Liver (tissue), 9 donors: Measurements from ENCODE around the gene ALK. TPM values are rescaled to one million over a fixed set of nuclear protein-coding genes. Genes with fewer than 3 reads are reported as not detected.

Experiments used
- DNase-seq: peaks from one replicate; pipeline ENCODE4 v3.0.0-alpha.2; 2017; ENCODE audit warnings: low spot score
- H3K27ac ChIP-seq, 2 donors: one replicate each; pipeline ENCODE4 v1.7.0; 2013; ENCODE audit warnings: inconsistent platforms in 2 of 2, low read length in 2 of 2, control low read depth in 1 of 2, low read depth in 1 of 2, mild to moderate bottlenecking in 1 of 2
- H3K27me3 ChIP-seq, 4 donors: one replicate each; pipeline versions ENCODE4 v1.6.1 to v1.7.0; 2013; ENCODE audit warnings: low read length in 3 of 4, inconsistent platforms in 1 of 4, mild to moderate bottlenecking in 1 of 4, moderate library complexity in 1 of 4; ENCODE audit not compliant: control insufficient read depth in 4 of 4, insufficient read depth in 4 of 4
- H3K36me3 ChIP-seq, 4 donors: one replicate each; pipeline versions ENCODE4 v1.6.1 to v1.7.0; 2013; ENCODE audit warnings: low read length in 3 of 4, mild to moderate bottlenecking in 3 of 4, low read depth in 1 of 4, moderate library complexity in 1 of 4; ENCODE audit not compliant: control insufficient read depth in 4 of 4, insufficient read depth in 3 of 4
- H3K4me1 ChIP-seq, 4 donors: one replicate each; pipeline versions ENCODE4 v1.6.1 to v1.7.0; 2013; ENCODE audit warnings: low read length in 3 of 4, mild to moderate bottlenecking in 3 of 4, moderate library complexity in 1 of 4; ENCODE audit not compliant: control insufficient read depth in 4 of 4, insufficient read depth in 4 of 4
- H3K4me3 ChIP-seq, 3 donors: one replicate each; pipeline versions ENCODE4 v1.6.1 to v1.7.0; 2013; ENCODE audit warnings: low read length in 3 of 3, control low read depth in 1 of 3, low read depth in 1 of 3, mild to moderate bottlenecking in 1 of 3
- H3K9ac ChIP-seq, 2 donors: one replicate each; pipeline ENCODE4 v1.7.0; 2013; ENCODE audit warnings: low read length in 2 of 2, mild to moderate bottlenecking in 2 of 2, moderate library complexity in 2 of 2, control low read depth in 1 of 2, low read depth in 1 of 2
- H3K9me3 ChIP-seq, 4 donors: one replicate each; pipeline versions ENCODE4 v1.6.1 to v1.7.0; 2013; ENCODE audit warnings: low read length in 3 of 4; ENCODE audit not compliant: control insufficient read depth in 4 of 4
- ATF3 ChIP-seq: IDR thresholded peaks from 2 replicates; pipeline ENCODE4 v1.6.1; 2016; ENCODE audit warnings: antibody characterized with exemption
- CTCF ChIP-seq: fragments of 150-350 bp; IDR thresholded peaks from 2 replicates; pipeline ENCODE4 v1.5.1; 2017; ENCODE audit warnings: improper control_type of control experiment, low read depth, low read length; ENCODE audit not compliant: missing input control
- EGR1 ChIP-seq, 2 donors: IDR thresholded peaks; 2 replicates each; pipeline ENCODE4 v1.6.1; 2016 to 2018; ENCODE audit warnings: antibody characterized with exemption in 2 of 2, low read depth in 2 of 2
- FOXA1 ChIP-seq: IDR thresholded peaks from 2 replicates; pipeline ENCODE4 v1.6.1; 2016; ENCODE audit warnings: antibody characterized with exemption
- GABPA ChIP-seq, 2 donors: IDR thresholded peaks in 1 of 2; conservative IDR thresholded peaks in 1 of 2; 2 replicates each; pipeline ENCODE4 v1.6.1; 2016; ENCODE audit warnings: antibody characterized with exemption in 2 of 2, mild to moderate bottlenecking in 1 of 2, moderate library complexity in 1 of 2
- HNF4A ChIP-seq, 2 donors: conservative IDR thresholded peaks; 2 replicates each; pipeline ENCODE4 v1.6.1; 2016; ENCODE audit warnings: antibody characterized with exemption in 2 of 2, mild to moderate bottlenecking in 2 of 2
- HNF4G ChIP-seq: IDR thresholded peaks from 2 replicates; pipeline ENCODE4 v1.6.1; 2016; ENCODE audit warnings: antibody characterized with exemption
- MAX ChIP-seq: IDR thresholded peaks from 2 replicates; pipeline ENCODE4 v1.6.1; 2016; ENCODE audit warnings: antibody characterized with exemption
- NR2F2 ChIP-seq: IDR thresholded peaks from 2 replicates; pipeline ENCODE4 v1.6.1; 2016; ENCODE audit warnings: antibody characterized with exemption
- RAD21 ChIP-seq, 2 donors: IDR thresholded peaks; 2 replicates each; pipeline ENCODE4 v1.6.1; 2016; ENCODE audit warnings: antibody characterized with exemption in 2 of 2, mild to moderate bottlenecking in 2 of 2
- REST ChIP-seq: IDR thresholded peaks from 2 replicates; pipeline ENCODE4 v1.6.1; 2016; ENCODE audit warnings: antibody characterized with exemption, mild to moderate bottlenecking
- RXRA ChIP-seq, 2 donors: IDR thresholded peaks; 2 replicates each; pipeline ENCODE4 v1.6.1; 2017 to 2018; ENCODE audit warnings: antibody characterized with exemption in 2 of 2, mild to moderate bottlenecking in 1 of 2
- SP1 ChIP-seq: IDR thresholded peaks from 2 replicates; pipeline ENCODE4 v1.6.1; 2018; ENCODE audit warnings: antibody characterized with exemption, mild to moderate bottlenecking
- TAF1 ChIP-seq: conservative IDR thresholded peaks from 2 replicates; pipeline ENCODE4 v1.6.1; 2016; ENCODE audit warnings: antibody characterized with exemption, mild to moderate bottlenecking
- YY1 ChIP-seq: IDR thresholded peaks from 2 replicates; pipeline ENCODE4 v1.6.1; 2016; ENCODE audit warnings: antibody characterized with exemption, mild to moderate bottlenecking
- WGBS: extraction: QIAGEN DNeasy Blood & Tissue Kit; methylation state at CpG from one replicate; pipeline ENCODE4 v1.1.7; 2013; 5-methylcytosine and 5-hydroxymethylcytosine counted together
- polyA plus RNA-seq, 2 donors: library from polyadenylated mRNA; stranded (reverse) in 1 of 2; unstranded in 1 of 2; fragments of 200-250 nt in 1 of 2; fragments of >200 nt in 1 of 2; fragmentation: Nextera tagmentation in 1 of 2; extraction: Ambion mirVana in 1 of 2; gene quantifications; one replicate each; pipeline versions ENCODE4 v1.2.1 to v1.2.3, GENCODE V29; 2013 to 2015
- total RNA-seq, 2 donors: library from RNA; depleted of rRNA; stranded (reverse); fragments of >200 nt; gene quantifications; one replicate each; pipeline ENCODE4 v1.2.3, GENCODE V29; 2014
- donor health status: healthy.
- donor health status: healthy.
- donor health status: healthy.
- donor health status: healthy.
- donor health status: healthy.

ALK gene
- total and polyA plus RNA-seq, 4 donors, result under 0.01 TPM; not detected in 3

GRCh38 chr2:29166242-29167039 lies 754.9 kb downstream of the ALK start:
- no peak overlapping the region for H3K9ac ChIP-seq
- H3K4me3 ChIP-seq, result no peak overlapping the region
- H3K27ac ChIP-seq, result no peak overlapping the region
- no peaks in the 10 kb centered on the region for H3K36me3 ChIP-seq
- no peaks in the 10 kb centered on the region for H3K27me3 ChIP-seq
- DNase-seq, result no peak
- WGBS, result 90% methylated on average over 1 of the region's 1 CpG
- no peaks in the 10 kb centered on the region for H3K4me1 ChIP-seq
- no peaks in the 10 kb centered on the region for H3K9me3 ChIP-seq
- TF ChIP-seq MAX (no peak), REST (no peak), CTCF (no peak), NR2F2 (no peak)

GRCh38 chr2:29165362-29166241 lies 755.8 kb downstream of the ALK start:
- no peak overlapping the region for H3K9ac ChIP-seq
- DNase-seq, result no peak
- 52% methylated on average over 8 of the region's 8 CpGs for WGBS
- no peaks in the 10 kb centered on the region for H3K4me1 ChIP-seq
- H3K4me3 ChIP-seq, result no peak overlapping the region
- H3K27me3 ChIP-seq, result no peaks in the 10 kb centered on the region
- no peaks in the 10 kb centered on the region for H3K9me3 ChIP-seq
- no peak overlapping the region for H3K27ac ChIP-seq
- H3K36me3 ChIP-seq, result no peaks in the 10 kb centered on the region
- TF ChIP-seq FOXA1 (peak; percentile 38), RAD21 (IDR thresholded peaks at IDR 0.05) (no peak), YY1 (no peak), CTCF (no peak), SP1 (no peak), REST (no peak), EGR1 (IDR thresholded peaks at IDR 0.05; ENCODE audit: low read depth in 2 of 2) (no peak), HNF4A (conservative IDR thresholded peaks at IDR 0.05) (peak in 1 of 2 donors; percentile 19), NR2F2 (no peak), TAF1 (no peak), ATF3 (no peak), RXRA (IDR thresholded peaks at IDR 0.05) (no peak), HNF4G (no peak), MAX (no peak), GABPA (IDR thresholded peaks at IDR 0.05 in 1 of 2, conservative IDR thresholded peaks at IDR 0.05 in 1 of 2) (no peak)
